ENCODE data around the gene LRP1B. TPM values are rescaled to one million over a fixed set of nuclear protein-coding genes. Genes with fewer than 3 reads are reported as not detected.
"Not testable (repeated sequence)": the region's sequence is repeated elsewhere in the genome, so short reads cannot be mapped to it uniquely, and the experiment has no call there.

LRP1B gene
- total RNA-seq, 1 donor from 2014 or later, result 0.27 TPM

GRCh38 chr2:141815320-141815719 lies 315.5 kb downstream of the LRP1B start:
- DNase-seq (ENCODE audit: low spot score); intact Hi-C loops (cut with DNase I): not testable (repeated sequence)

- DNase-seq (ENCODE audit: low spot score), result no peak
- intact Hi-C loops (cut with DNase I), result no loop called here
Measured at GRCh38 chr2:141814150-141814549, 316.7 kb downstream of the LRP1B start.

- DNase-seq (ENCODE audit: low spot score), result no peak
- intact Hi-C loops (cut with DNase I), result no loop called here
Measured at GRCh38 chr2:141810148-141810547, 320.7 kb downstream of the LRP1B start.

- intact Hi-C loops (cut with DNase I), result no loop called here
- no peak for DNase-seq (ENCODE audit: low spot score)
Measured at GRCh38 chr2:141806090-141806489, 324.7 kb downstream of the LRP1B start.

GRCh38 chr2:141805302-141805701 lies 325.5 kb downstream of the LRP1B start:
- no peak for DNase-seq (ENCODE audit: low spot score)
- intact Hi-C loops (cut with DNase I), result no loop called here

GRCh38 chr2:141796449-141796848 lies 334.4 kb downstream of the LRP1B start:
- DNase-seq (ENCODE audit: low spot score), result no peak
- intact Hi-C loops (cut with DNase I), result no loop called here

- no peak for DNase-seq (ENCODE audit: low spot score)
- intact Hi-C loops (cut with DNase I), result no loop called here
Measured at GRCh38 chr2:141791521-141791920, 339.3 kb downstream of the LRP1B start.

GRCh38 chr2:141782574-141782973 lies 348.2 kb downstream of the LRP1B start:
- intact Hi-C loops (cut with DNase I), result no loop called here
- DNase-seq (ENCODE audit: low spot score), result no peak

GRCh38 chr2:141778315-141778835 lies 352.4 kb downstream of the LRP1B start:
- no peak for DNase-seq (ENCODE audit: low spot score)
- intact Hi-C loops (cut with DNase I), result no loop called here

- intact Hi-C loops (cut with DNase I), result no loop called here
- no peak for DNase-seq (ENCODE audit: low spot score)
Measured at GRCh38 chr2:141770530-141770929, 360.3 kb downstream of the LRP1B start.

GRCh38 chr2:141767691-141768090 lies 363.1 kb downstream of the LRP1B start:
- intact Hi-C loops (cut with DNase I), result no loop called here
- DNase-seq (ENCODE audit: low spot score), result no peak

- no peak for DNase-seq (ENCODE audit: low spot score)
- intact Hi-C loops (cut with DNase I), result no loop called here
Measured at GRCh38 chr2:141767051-141767450, 363.8 kb downstream of the LRP1B start.

- intact Hi-C loops (cut with DNase I), result no loop called here
Measured at GRCh38 chr2:141766225-141766624, 364.6 kb downstream of the LRP1B start.

GRCh38 chr2:141748616-141749015 lies 382.2 kb downstream of the LRP1B start:
- intact Hi-C loops (cut with DNase I), result no loop called here
- DNase-seq (ENCODE audit: low spot score), result no peak

More at GRCh38 chr2:141766225-141766624, 364.6 kb downstream of the LRP1B start:
- DNase-seq (ENCODE audit: low spot score), result no peak

GRCh38 chr2:141741652-141742051 lies 389.2 kb downstream of the LRP1B start:
- intact Hi-C loops (cut with DNase I), result no loop called here
- DNase-seq (ENCODE audit: low spot score), result no peak

GRCh38 chr2:141737492-141738255 lies 393.1 kb downstream of the LRP1B start:
- intact Hi-C loops (cut with DNase I), result no loop called here
- no peak for DNase-seq (ENCODE audit: low spot score)

- DNase-seq (ENCODE audit: low spot score), result no peak
- intact Hi-C loops (cut with DNase I), result no loop called here
Measured at GRCh38 chr2:141736466-141736865, 394.4 kb downstream of the LRP1B start.

GRCh38 chr2:141728886-141729285 lies 401.9 kb downstream of the LRP1B start:
- no peak for DNase-seq (ENCODE audit: low spot score)
- intact Hi-C loops (cut with DNase I), result no loop called here

GRCh38 chr2:141728142-141728541 lies 402.7 kb downstream of the LRP1B start:
- DNase-seq (ENCODE audit: low spot score), result no peak
- intact Hi-C loops (cut with DNase I), result no loop called here

- intact Hi-C loops (cut with DNase I), result no loop called here
- DNase-seq (ENCODE audit: low spot score), result no peak
Measured at GRCh38 chr2:141724426-141724825, 406.4 kb downstream of the LRP1B start.

- no peak for DNase-seq (ENCODE audit: low spot score)
- intact Hi-C loops (cut with DNase I), result no loop called here
Measured at GRCh38 chr2:141723814-141724213, 407.0 kb downstream of the LRP1B start.

All from cardiac septum (tissue), 1 donor.